K562 (cell line): ENCODE measurements around the gene SAMD8. TPM values are rescaled to one million over a fixed set of nuclear protein-coding genes. Genes with fewer than 3 reads are reported as not detected.
A peak's percentile ranks its signal among the peaks of the same experiment; 100 is the strongest.

Experiments
- ATAC-seq: fragments of 200-7000 bp; cut with Tn5 transposase; 3 replicates; pipeline ENCODE4 v1.9.1; 2020; ENCODE audit warnings: moderate library complexity
- BruUV-seq: library from RNA; stranded (reverse); fragments of 400-500 nt; replicated peaks from 2 replicates; lab custom pipeline; 2021; lab: Mats Ljungman, UMichigan
- CTCF ChIA-PET: fragments of 300-600 bp; formaldehyde crosslinking; extraction: SDS; loops from one replicate; lab custom pipeline; 2021; ENCODE audit warnings: low intra/inter-chr PET ratio; lab: Yijun Ruan, JAX
- POLR2A ChIA-PET: fragments of 300-600, 350-650 bp; sonication (Branson Sonifier 250); formaldehyde crosslinking; extraction: SDS; loops from one replicate; lab custom pipeline; 2021; ENCODE audit warnings: antibody characterized with exemption, inconsistent platforms; lab: Yijun Ruan, JAX
- DNase-seq, 4 experiments: peaks; one replicate each; pipeline versions ENCODE4 v3.0.0 to v3.0.0-alpha.2; 2011 to 2018; ENCODE audit warnings: low spot score in 3 of 4, mixed read lengths in 3 of 4; ENCODE audit errors: extremely low read depth in 1 of 4
- FAIRE-seq: peaks from 2 replicates; lab custom pipeline; 2011; peaks lifted over from hg19 to GRCh38; lab: Jason Lieb, UNC
- H2AFZ ChIP-seq: 2 replicates; pipeline ENCODE4 v1.6.0; 2011; ENCODE audit warnings: low read depth, low read length, control low read depth, inconsistent platforms
- H3K27ac ChIP-seq: fragments of 200-600 bp; 3 replicates; pipeline ENCODE4 v1.8.0; 2011; ENCODE audit warnings: low read depth, mild to moderate bottlenecking, control low read depth, inconsistent platforms, low read length, moderate library complexity, mixed read lengths; ENCODE audit errors: extremely low read depth
- H3K27me3 ChIP-seq, 2 experiments: fragments of 300-600 bp in 1 of 2; 2 replicates in 1 of 2; 3 replicates in 1 of 2; pipeline versions ENCODE4 v1.6.0 to v1.8.0; 2011; ENCODE audit warnings: inconsistent platforms in 2 of 2, low read length in 2 of 2, mild to moderate bottlenecking in 1 of 2, mixed read lengths in 1 of 2, moderate library complexity in 1 of 2; ENCODE audit not compliant: control insufficient read depth in 2 of 2, insufficient read depth in 2 of 2
- H3K36me3 ChIP-seq: fragments of 300-600 bp; 3 replicates; pipeline ENCODE4 v1.8.0; 2011; ENCODE audit warnings: mild to moderate bottlenecking, low read length, inconsistent platforms; ENCODE audit not compliant: control insufficient read depth, insufficient read depth
- H3K4me1 ChIP-seq, 2 experiments: fragments of 200-600 bp in 1 of 2; replicated peaks in 1 of 2; 2 replicates in 1 of 2; 3 replicates in 1 of 2; pipeline versions ENCODE4 v1.5.1 to v1.8.0; 2011; ENCODE audit warnings: inconsistent platforms in 2 of 2, low read length in 2 of 2, mild to moderate bottlenecking in 1 of 2, mixed read lengths in 1 of 2, moderate library complexity in 1 of 2; ENCODE audit not compliant: control insufficient read depth in 2 of 2, insufficient read depth in 2 of 2
- H3K4me2 ChIP-seq: 2 replicates; pipeline ENCODE4 v1.6.1; 2011; ENCODE audit warnings: low read length, control low read depth, inconsistent platforms, mixed read lengths; ENCODE audit not compliant: insufficient read depth
- H3K4me3 ChIP-seq: fragments of 200-600 bp; sonication (generic), shearing (Covaris generic); 2 replicates; pipeline ENCODE4 v1.5.1; 2016; ENCODE audit warnings: control low read depth, inconsistent platforms
- H3K79me2 ChIP-seq: fragments of 200-600 bp; 3 replicates; pipeline ENCODE4 v1.8.0; 2011; ENCODE audit warnings: low read length, inconsistent platforms; ENCODE audit not compliant: control insufficient read depth, insufficient read depth
- H3K9ac ChIP-seq, 2 experiments: 2 replicates each; pipeline versions ENCODE4 v1.6.0 to v1.6.1; 2011; ENCODE audit warnings: low read depth in 2 of 2, low read length in 2 of 2, control low read depth in 1 of 2, inconsistent platforms in 1 of 2, mild to moderate bottlenecking in 1 of 2, mixed read lengths in 1 of 2; ENCODE audit not compliant: insufficient read depth in 1 of 2
- H3K9me1 ChIP-seq: one replicate; pipeline ENCODE4 v1.6.0; 2011; ENCODE audit warnings: inconsistent platforms, mild to moderate bottlenecking, low read length, moderate library complexity; ENCODE audit not compliant: control insufficient read depth, insufficient read depth
- H3K9me3 ChIP-seq: replicated peaks from 2 replicates; pipeline ENCODE4 v1.5.1; 2011; ENCODE audit warnings: low read depth, low read length, inconsistent platforms; ENCODE audit not compliant: control insufficient read depth, insufficient read depth
- H4K20me1 ChIP-seq: replicated peaks from 2 replicates; pipeline ENCODE4 v1.6.1; 2011; ENCODE audit warnings: low read length, inconsistent platforms, mixed read lengths; ENCODE audit not compliant: control insufficient read depth, insufficient read depth
- E4F1 ChIP-seq: fragments of 250-450 bp; sonication (Bioruptor Pico); IDR thresholded peaks from 2 replicates; pipeline ENCODE4 v1.5.0; 2021; ENCODE audit warnings: mild to moderate bottlenecking, borderline replicate concordance
- YY1 ChIP-seq, 3 experiments: IDR thresholded peaks; 2 replicates each; pipeline ENCODE4 v1.6.1; 2011; ENCODE audit warnings: low read length in 2 of 3, mild to moderate bottlenecking in 2 of 3, moderate library complexity in 2 of 3, borderline replicate concordance in 1 of 3, control low read depth in 1 of 3, low read depth in 1 of 3; ENCODE audit not compliant: insufficient read depth in 3 of 3, insufficient replicate concordance in 2 of 3, control insufficient read depth in 1 of 3, insufficient read length in 1 of 3; ENCODE audit errors: extremely low read depth in 1 of 3
- WGBS: fragments of 100-300 bp; shearing (Covaris generic); methylation state at CpG from one replicate; pipeline ENCODE4 v1.1.6; 2016; ENCODE audit warnings: low coverage, mixed read lengths; ENCODE audit not compliant: insufficient coverage; ENCODE audit errors: missing lambda C conversion rate; 5-methylcytosine and 5-hydroxymethylcytosine counted together
- in situ Hi-C: fragments of 300-500 bp; cut with MboI; formaldehyde crosslinking; loops from 4 replicates; pipeline ENCODE4 v1.15.0; 2018; ENCODE audit warnings: inconsistent platforms, mixed read lengths
- intact Hi-C: fragments of 100-400 bp; cut with micrococcal nuclease; formaldehyde crosslinking; loops from 2 replicates; pipeline ENCODE4 v1.14.2; 2022
- polyA plus RNA-seq, 8 experiments: library from polyadenylated mRNA; depleted of rRNA in 4 of 8; stranded (reverse) in 5 of 8; unstranded in 3 of 8; fragments of >200 nt; fragmentation: Nextera tagmentation in 2 of 8; fragmentation: Illumina TruSeq in 1 of 8; extraction: Ambion mirVana in 2 of 8; extraction: Trizol in 1 of 8; gene quantifications; 2 replicates each; pipeline versions ENCODE4 v1.2.1 to v1.2.3, GENCODE V29; 2011 to 2014; ENCODE audit warnings: inconsistent platforms in 1 of 8, missing spikeins in 1 of 8
- total RNA-seq, 7 experiments: library from RNA; depleted of rRNA in 6 of 7; stranded (reverse); fragments of >200 nt in 6 of 7; fragmentation: Illumina TruSeq in 2 of 7; extraction: Trizol in 2 of 7; gene quantifications; 2 replicates each; pipeline versions ENCODE4 v1.2.1 to v1.2.3, GENCODE V29; 2011 to 2021; ENCODE audit warnings: low replicate concordance in 1 of 7
- TF ChIP-seq, protein P1 (sequence below), 3 experiments: IDR thresholded peaks in 2 of 3; conservative IDR thresholded peaks in 1 of 3; 2 replicates each; pipeline ENCODE4 v1.5.1; 2011 to 2012; ENCODE audit warnings: low read length in 3 of 3, mild to moderate bottlenecking in 3 of 3, control low read depth in 2 of 3, improper control_type of control experiment in 1 of 3, inconsistent platforms in 1 of 3, low read depth in 1 of 3, mixed read lengths in 1 of 3, moderate library complexity in 1 of 3; ENCODE audit not compliant: insufficient read depth in 2 of 3

The SAMD8 gene
- total and polyA plus RNA-seq, 9 of the 15 experiments (the other 6 are each of a cell fraction or from before 2014, with no cell fraction given): 2.7 to 16.1 (median 6.2) TPM

- no peak for ATAC-seq
- no peaks in the 10 kb centered on the region for H3K36me3 ChIP-seq
- intact Hi-C loops: no loop called here
- no peak overlapping the region for H3K4me3 ChIP-seq
- no TSS peak for BruUV-seq
- no peak for TF ChIP-seq E4F1 (CRISPR knock-in tag)
- TF ChIP-seq, protein P1, sequence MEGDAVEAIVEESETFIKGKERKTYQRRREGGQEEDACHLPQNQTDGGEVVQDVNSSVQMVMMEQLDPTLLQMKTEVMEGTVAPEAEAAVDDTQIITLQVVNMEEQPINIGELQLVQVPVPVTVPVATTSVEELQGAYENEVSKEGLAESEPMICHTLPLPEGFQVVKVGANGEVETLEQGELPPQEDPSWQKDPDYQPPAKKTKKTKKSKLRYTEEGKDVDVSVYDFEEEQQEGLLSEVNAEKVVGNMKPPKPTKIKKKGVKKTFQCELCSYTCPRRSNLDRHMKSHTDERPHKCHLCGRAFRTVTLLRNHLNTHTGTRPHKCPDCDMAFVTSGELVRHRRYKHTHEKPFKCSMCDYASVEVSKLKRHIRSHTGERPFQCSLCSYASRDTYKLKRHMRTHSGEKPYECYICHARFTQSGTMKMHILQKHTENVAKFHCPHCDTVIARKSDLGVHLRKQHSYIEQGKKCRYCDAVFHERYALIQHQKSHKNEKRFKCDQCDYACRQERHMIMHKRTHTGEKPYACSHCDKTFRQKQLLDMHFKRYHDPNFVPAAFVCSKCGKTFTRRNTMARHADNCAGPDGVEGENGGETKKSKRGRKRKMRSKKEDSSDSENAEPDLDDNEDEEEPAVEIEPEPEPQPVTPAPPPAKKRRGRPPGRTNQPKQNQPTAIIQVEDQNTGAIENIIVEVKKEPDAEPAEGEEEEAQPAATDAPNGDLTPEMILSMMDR (IDR thresholded peaks at IDR 0.05 in 2 of 3, conservative IDR thresholded peaks at IDR 0.05 in 1 of 3; ENCODE audit: insufficient read depth in 2 of 3, low read depth in 1 of 3, low read length in 3 of 3): 0 out of 6 replicates have a peak, but pooled peaks of 2 of the 3 experiments have one; percentile 7 to 12
- peak in 1 of 3 experiments; percentile 33 for TF ChIP-seq YY1 (IDR thresholded peaks at IDR 0.05; ENCODE audit: borderline replicate concordance in 1 of 3, control insufficient read depth in 1 of 3, extremely low read depth in 1 of 3, insufficient read depth in 3 of 3, insufficient read length in 1 of 3, insufficient replicate concordance in 2 of 3, low read depth in 1 of 3, low read length in 2 of 3)
- TF ChIP-seq, all 486 proteins: peak for 2
- H3K9ac ChIP-seq: peak overlapping the region in 1 of 2 experiments; percentile 57; a peak in 1 of 4 replicates
- H2AFZ ChIP-seq: no peak overlapping the region
- DNase-seq (no peak), FAIRE-seq (no peak)
- H3K9me3 ChIP-seq: no peaks in the 10 kb centered on the region
- H3K4me1 ChIP-seq: peaks cover 22 to 23% of the 10 kb centered on the region in 2 experiments
- H4K20me1 ChIP-seq: no peaks in the 10 kb centered on the region
- in situ Hi-C loops: no loop called here
- no peak overlapping the region for H3K27ac ChIP-seq
- no peak overlapping the region for H3K4me2 ChIP-seq
- ChIA-PET POLR2A (interaction anchor here (0.7 to 8.9 kb wide), 5 partner anchors 8 to 30 kb away, joined by 3 to 74 read pairs (median 4); no protein-coding TSS in a partner anchor), CTCF (no interaction called here)
- 76% methylated on average over 5 of the region's 5 CpGs for WGBS
- no peaks in the 10 kb centered on the region for H3K79me2 ChIP-seq
- H3K27me3 ChIP-seq: no peaks in the 10 kb centered on the region
- no peaks in the 10 kb centered on the region for H3K9me1 ChIP-seq
Observed at GRCh38 chr10:75203724-75204123, 92.3 kb downstream of the SAMD8 start.
